HEK293 (cell line): ENCODE results near the gene PARG.
"Not testable (repeated sequence)": the region's sequence is repeated elsewhere in the genome, so short reads cannot be mapped to it uniquely, and the experiment has no call there.

Experiments used
- SP2 ChIP-seq: fragments of 450-650 bp; formaldehyde crosslinking; IDR thresholded peaks from 2 replicates; pipeline ENCODE4 v1.5.1; 2016; ENCODE audit warnings: missing biosample characterization, missing genetic modification characterization
- TCF7L2 ChIP-seq: IDR thresholded peaks from 2 replicates; pipeline ENCODE4 v1.6.1; 2011; ENCODE audit warnings: low read depth, mild to moderate bottlenecking, inconsistent platforms, low read length, moderate library complexity, borderline replicate concordance
- ZBTB48 ChIP-seq: fragments of 450-650 bp; formaldehyde crosslinking; IDR thresholded peaks from 2 replicates; pipeline ENCODE4 v1.5.1; 2016; ENCODE audit warnings: missing biosample characterization, missing genetic modification characterization
- ZNF132 ChIP-seq: fragments of 450-650 bp; formaldehyde crosslinking; IDR thresholded peaks from 2 replicates; pipeline ENCODE4 v1.5.1; 2017; ENCODE audit warnings: missing biosample characterization, missing genetic modification characterization, borderline replicate concordance
- ZNF157 ChIP-seq: fragments of 450-650 bp; formaldehyde crosslinking; IDR thresholded peaks from 2 replicates; pipeline ENCODE4 v1.5.1; 2016; ENCODE audit warnings: missing biosample characterization, missing genetic modification characterization
- ZNF169 ChIP-seq: fragments of 450-650 bp; formaldehyde crosslinking; IDR thresholded peaks from 2 replicates; pipeline ENCODE4 v1.5.1; 2016; ENCODE audit warnings: missing biosample characterization, missing genetic modification characterization
- ZNF175 ChIP-seq: fragments of 450-650 bp; formaldehyde crosslinking; IDR thresholded peaks from 2 replicates; pipeline ENCODE4 v1.5.1; 2016; ENCODE audit warnings: missing biosample characterization, missing genetic modification characterization
- ZNF391 ChIP-seq: fragments of 450-650 bp; formaldehyde crosslinking; IDR thresholded peaks from 2 replicates; pipeline ENCODE4 v1.5.1; 2016; ENCODE audit warnings: low read depth, missing biosample characterization, missing genetic modification characterization, borderline replicate concordance
- ZNF785 ChIP-seq: fragments of 450-650 bp; formaldehyde crosslinking; IDR thresholded peaks from 2 replicates; pipeline ENCODE4 v1.5.1; 2016; ENCODE audit warnings: missing biosample characterization, missing genetic modification characterization
- TF ChIP-seq, protein P1 (sequence below): fragments of 450-650 bp; IDR thresholded peaks from 2 replicates; pipeline ENCODE4 v1.5.1; 2018; ENCODE audit warnings: missing biosample characterization, missing genetic modification characterization
- TF ChIP-seq, protein P2 (sequence below): fragments of 450-650 bp; formaldehyde crosslinking; IDR thresholded peaks from 2 replicates; pipeline ENCODE4 v1.5.1; 2016; ENCODE audit warnings: missing biosample characterization, missing genetic modification characterization
- TF ChIP-seq, protein P3 (sequence below): fragments of 450-650 bp; formaldehyde crosslinking; IDR thresholded peaks from 2 replicates; pipeline ENCODE4 v1.5.1; 2016; ENCODE audit warnings: missing biosample characterization, missing genetic modification characterization
- TF ChIP-seq, protein P4 (sequence below): fragments of 450-650 bp; formaldehyde crosslinking; IDR thresholded peaks from 2 replicates; pipeline ENCODE4 v1.5.1; 2016; ENCODE audit warnings: missing biosample characterization, missing genetic modification characterization
- TF ChIP-seq, protein P5 (sequence below): fragments of 450-650 bp; IDR thresholded peaks from 2 replicates; pipeline ENCODE4 v1.5.1; 2018; ENCODE audit warnings: missing biosample characterization, mild to moderate bottlenecking, missing genetic modification characterization

DNA sequence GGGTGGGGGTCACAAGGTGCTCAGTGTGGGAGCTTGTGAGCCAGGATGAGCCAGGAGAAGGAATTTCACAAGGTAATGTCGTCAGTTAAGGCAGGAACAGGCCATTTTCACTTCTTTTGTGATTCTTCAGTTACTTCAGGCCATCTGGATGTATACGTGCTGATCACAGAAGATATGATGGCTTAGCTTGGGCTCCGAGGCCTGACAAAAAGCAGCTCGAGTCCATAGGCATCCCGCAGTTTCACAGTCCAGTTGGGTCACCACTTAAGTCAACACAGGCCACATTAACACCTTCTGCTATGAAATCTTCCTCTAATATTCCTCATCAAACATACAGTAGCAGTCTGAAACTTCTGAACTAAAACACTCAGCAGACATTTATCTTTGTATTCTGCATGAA, 168.9 kb downstream of the PARG start:
- not testable (repeated sequence) for TF ChIP-seq SP2 (tag by site-specific recombination); ZNF169 (tag by site-specific recombination); ZNF785 (tag by site-specific recombination); ZNF157 (tag by site-specific recombination); TCF7L2; ZNF175 (tag by site-specific recombination); ZBTB48 (tag by site-specific recombination); ZNF391 (tag by site-specific recombination); ZNF132 (tag by site-specific recombination)
- TF ChIP-seq, protein P1, sequence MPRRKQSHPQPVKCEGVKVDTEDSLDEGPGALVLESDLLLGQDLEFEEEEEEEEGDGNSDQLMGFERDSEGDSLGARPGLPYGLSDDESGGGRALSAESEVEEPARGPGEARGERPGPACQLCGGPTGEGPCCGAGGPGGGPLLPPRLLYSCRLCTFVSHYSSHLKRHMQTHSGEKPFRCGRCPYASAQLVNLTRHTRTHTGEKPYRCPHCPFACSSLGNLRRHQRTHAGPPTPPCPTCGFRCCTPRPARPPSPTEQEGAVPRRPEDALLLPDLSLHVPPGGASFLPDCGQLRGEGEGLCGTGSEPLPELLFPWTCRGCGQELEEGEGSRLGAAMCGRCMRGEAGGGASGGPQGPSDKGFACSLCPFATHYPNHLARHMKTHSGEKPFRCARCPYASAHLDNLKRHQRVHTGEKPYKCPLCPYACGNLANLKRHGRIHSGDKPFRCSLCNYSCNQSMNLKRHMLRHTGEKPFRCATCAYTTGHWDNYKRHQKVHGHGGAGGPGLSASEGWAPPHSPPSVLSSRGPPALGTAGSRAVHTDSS, result not testable (repeated sequence)
- TF ChIP-seq, protein P2, sequence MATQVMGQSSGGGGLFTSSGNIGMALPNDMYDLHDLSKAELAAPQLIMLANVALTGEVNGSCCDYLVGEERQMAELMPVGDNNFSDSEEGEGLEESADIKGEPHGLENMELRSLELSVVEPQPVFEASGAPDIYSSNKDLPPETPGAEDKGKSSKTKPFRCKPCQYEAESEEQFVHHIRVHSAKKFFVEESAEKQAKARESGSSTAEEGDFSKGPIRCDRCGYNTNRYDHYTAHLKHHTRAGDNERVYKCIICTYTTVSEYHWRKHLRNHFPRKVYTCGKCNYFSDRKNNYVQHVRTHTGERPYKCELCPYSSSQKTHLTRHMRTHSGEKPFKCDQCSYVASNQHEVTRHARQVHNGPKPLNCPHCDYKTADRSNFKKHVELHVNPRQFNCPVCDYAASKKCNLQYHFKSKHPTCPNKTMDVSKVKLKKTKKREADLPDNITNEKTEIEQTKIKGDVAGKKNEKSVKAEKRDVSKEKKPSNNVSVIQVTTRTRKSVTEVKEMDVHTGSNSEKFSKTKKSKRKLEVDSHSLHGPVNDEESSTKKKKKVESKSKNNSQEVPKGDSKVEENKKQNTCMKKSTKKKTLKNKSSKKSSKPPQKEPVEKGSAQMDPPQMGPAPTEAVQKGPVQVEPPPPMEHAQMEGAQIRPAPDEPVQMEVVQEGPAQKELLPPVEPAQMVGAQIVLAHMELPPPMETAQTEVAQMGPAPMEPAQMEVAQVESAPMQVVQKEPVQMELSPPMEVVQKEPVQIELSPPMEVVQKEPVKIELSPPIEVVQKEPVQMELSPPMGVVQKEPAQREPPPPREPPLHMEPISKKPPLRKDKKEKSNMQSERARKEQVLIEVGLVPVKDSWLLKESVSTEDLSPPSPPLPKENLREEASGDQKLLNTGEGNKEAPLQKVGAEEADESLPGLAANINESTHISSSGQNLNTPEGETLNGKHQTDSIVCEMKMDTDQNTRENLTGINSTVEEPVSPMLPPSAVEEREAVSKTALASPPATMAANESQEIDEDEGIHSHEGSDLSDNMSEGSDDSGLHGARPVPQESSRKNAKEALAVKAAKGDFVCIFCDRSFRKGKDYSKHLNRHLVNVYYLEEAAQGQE (tag by site-specific recombination), result not testable (repeated sequence)
- TF ChIP-seq, protein P3, sequence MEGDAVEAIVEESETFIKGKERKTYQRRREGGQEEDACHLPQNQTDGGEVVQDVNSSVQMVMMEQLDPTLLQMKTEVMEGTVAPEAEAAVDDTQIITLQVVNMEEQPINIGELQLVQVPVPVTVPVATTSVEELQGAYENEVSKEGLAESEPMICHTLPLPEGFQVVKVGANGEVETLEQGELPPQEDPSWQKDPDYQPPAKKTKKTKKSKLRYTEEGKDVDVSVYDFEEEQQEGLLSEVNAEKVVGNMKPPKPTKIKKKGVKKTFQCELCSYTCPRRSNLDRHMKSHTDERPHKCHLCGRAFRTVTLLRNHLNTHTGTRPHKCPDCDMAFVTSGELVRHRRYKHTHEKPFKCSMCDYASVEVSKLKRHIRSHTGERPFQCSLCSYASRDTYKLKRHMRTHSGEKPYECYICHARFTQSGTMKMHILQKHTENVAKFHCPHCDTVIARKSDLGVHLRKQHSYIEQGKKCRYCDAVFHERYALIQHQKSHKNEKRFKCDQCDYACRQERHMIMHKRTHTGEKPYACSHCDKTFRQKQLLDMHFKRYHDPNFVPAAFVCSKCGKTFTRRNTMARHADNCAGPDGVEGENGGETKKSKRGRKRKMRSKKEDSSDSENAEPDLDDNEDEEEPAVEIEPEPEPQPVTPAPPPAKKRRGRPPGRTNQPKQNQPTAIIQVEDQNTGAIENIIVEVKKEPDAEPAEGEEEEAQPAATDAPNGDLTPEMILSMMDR (tag by site-specific recombination), result not testable (repeated sequence)
- TF ChIP-seq, protein P4, sequence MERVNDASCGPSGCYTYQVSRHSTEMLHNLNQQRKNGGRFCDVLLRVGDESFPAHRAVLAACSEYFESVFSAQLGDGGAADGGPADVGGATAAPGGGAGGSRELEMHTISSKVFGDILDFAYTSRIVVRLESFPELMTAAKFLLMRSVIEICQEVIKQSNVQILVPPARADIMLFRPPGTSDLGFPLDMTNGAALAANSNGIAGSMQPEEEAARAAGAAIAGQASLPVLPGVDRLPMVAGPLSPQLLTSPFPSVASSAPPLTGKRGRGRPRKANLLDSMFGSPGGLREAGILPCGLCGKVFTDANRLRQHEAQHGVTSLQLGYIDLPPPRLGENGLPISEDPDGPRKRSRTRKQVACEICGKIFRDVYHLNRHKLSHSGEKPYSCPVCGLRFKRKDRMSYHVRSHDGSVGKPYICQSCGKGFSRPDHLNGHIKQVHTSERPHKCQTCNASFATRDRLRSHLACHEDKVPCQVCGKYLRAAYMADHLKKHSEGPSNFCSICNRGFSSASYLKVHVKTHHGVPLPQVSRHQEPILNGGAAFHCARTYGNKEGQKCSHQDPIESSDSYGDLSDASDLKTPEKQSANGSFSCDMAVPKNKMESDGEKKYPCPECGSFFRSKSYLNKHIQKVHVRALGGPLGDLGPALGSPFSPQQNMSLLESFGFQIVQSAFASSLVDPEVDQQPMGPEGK (tag by site-specific recombination), result not testable (repeated sequence)
- TF ChIP-seq, protein P5, sequence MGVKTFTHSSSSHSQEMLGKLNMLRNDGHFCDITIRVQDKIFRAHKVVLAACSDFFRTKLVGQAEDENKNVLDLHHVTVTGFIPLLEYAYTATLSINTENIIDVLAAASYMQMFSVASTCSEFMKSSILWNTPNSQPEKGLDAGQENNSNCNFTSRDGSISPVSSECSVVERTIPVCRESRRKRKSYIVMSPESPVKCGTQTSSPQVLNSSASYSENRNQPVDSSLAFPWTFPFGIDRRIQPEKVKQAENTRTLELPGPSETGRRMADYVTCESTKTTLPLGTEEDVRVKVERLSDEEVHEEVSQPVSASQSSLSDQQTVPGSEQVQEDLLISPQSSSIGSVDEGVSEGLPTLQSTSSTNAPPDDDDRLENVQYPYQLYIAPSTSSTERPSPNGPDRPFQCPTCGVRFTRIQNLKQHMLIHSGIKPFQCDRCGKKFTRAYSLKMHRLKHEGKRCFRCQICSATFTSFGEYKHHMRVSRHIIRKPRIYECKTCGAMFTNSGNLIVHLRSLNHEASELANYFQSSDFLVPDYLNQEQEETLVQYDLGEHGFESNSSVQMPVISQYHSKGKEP, result not testable (repeated sequence)
